Right lobe of liver (tissue), 6 donors: Measurements from ENCODE around the gene ZYG11A. TPM values are rescaled to one million over a fixed set of nuclear protein-coding genes. Genes with fewer than 3 reads are reported as not detected.

Experiments used
- ATAC-seq, 4 donors: fragments of 200-7000 bp; cut with Tn5 transposase; one replicate each; pipeline ENCODE4 v1.9.1; 2020; ENCODE audit warnings: mild to moderate bottlenecking in 4 of 4, moderate library complexity in 4 of 4
- DNase-seq, 3 donors: peaks; one replicate each; pipeline ENCODE4 v3.0.0-alpha.2; 2020
- H3K27ac ChIP-seq, 3 donors: fragments of 200-600 bp; one replicate each; pipeline ENCODE4 v1.8.0; 2022
- H3K27me3 ChIP-seq, 2 donors: fragments of 200-600 bp; one replicate each; pipeline ENCODE4 v1.8.0; 2022
- H3K36me3 ChIP-seq, 4 donors: fragments of 200-600 bp; sonication (generic) in 1 of 4; one replicate each; pipeline versions ENCODE4 v1.5.1 to v1.8.0; 2017 to 2022; ENCODE audit warnings: control low read depth in 1 of 4
- H3K4me1 ChIP-seq, 4 donors: fragments of 200-600 bp; sonication (generic) in 1 of 4; one replicate each; pipeline versions ENCODE4 v1.5.1 to v1.8.0; 2017 to 2022; ENCODE audit warnings: control low read depth in 1 of 4
- H3K4me3 ChIP-seq, 3 donors: fragments of 200-600 bp; one replicate each; pipeline ENCODE4 v1.8.0; 2022
- H3K9me3 ChIP-seq, 4 donors: fragments of 200-600 bp; sonication (generic) in 1 of 4; one replicate each; pipeline versions ENCODE4 v1.5.1 to v1.8.0; 2017 to 2022; ENCODE audit warnings: control low read depth in 1 of 4
- CTCF ChIP-seq, 4 donors: fragments of 200-600 bp in 3 of 4; fragments of 450-650 bp in 1 of 4; IDR thresholded peaks; one replicate each; pipeline versions ENCODE4 v1.5.1 to v1.8.0; 2016 to 2022; ENCODE audit warnings: antibody characterized with exemption in 4 of 4, mild to moderate bottlenecking in 2 of 4
- POLR2A ChIP-seq: fragments of 450-650 bp; IDR thresholded peaks from one replicate; pipeline ENCODE4 v1.6.1; 2017; ENCODE audit warnings: antibody characterized with exemption, mild to moderate bottlenecking
- WGBS: methylation state at CpG from one replicate; pipeline ENCODE4 v1.1.6; 2018; ENCODE audit warnings: low coverage, low lambda C conversion rate; ENCODE audit not compliant: insufficient coverage; ENCODE audit errors: missing lambda C conversion rate; 5-methylcytosine and 5-hydroxymethylcytosine counted together
- intact Hi-C, 2 donors: fragments of 100-400 bp; cut with DNase I; formaldehyde crosslinking; loops; one replicate each; pipeline versions ENCODE4 v1.11.2 to v1.14.1; 2022
- microRNA counts: library from miRNA; unstranded; fragments of <30 nt; microRNA quantifications from one replicate; lab custom pipeline; 2016
- microRNA-seq, 2 donors: library from miRNA; unstranded; fragments of <30 nt; microRNA quantifications; one replicate each; pipeline ENCODE4, GENCODE V29; 2019 to 2020
- small RNA-seq, 2 experiments: library from RNA; depleted of rRNA; stranded (forward); fragments of <200 nt; gene quantifications; one replicate each; pipeline ENCODE3, GENCODE V24; 2016
- total RNA-seq, 6 experiments: library from RNA; depleted of rRNA in 2 of 6; stranded (reverse); fragments of >200 nt in 2 of 6; fragmentation: NEBNext Ultra II Directional in 3 of 6; extraction: Animal tissue kit (Norgen Biotek cat#: 25700) in 3 of 6; gene quantifications; one replicate each; pipeline versions ENCODE4 v1.1.0 to v1.2.4, GENCODE V29; 2016 to 2023
- donor health status: DM: no; HTN: yes; CAD: no.
- donor health status: DM: no; HTN: no; CAD: no.
- donor health status: DM: no; HTN: no; CAD: no.
- donor health status: DM: no; HTN: yes; CAD: no.
- donor health status: DM: no; HTN: yes; CAD: no.

ZYG11A gene
- total RNA-seq, 6 experiments from 2014 or later, result 0.22 to 1.5 (median 1.0) TPM

- ATAC-seq (no peak), DNase-seq (no peak)
- intact Hi-C loops, result no loop called here
- Histone ChIP-seq H3K36me3 (peaks cover 0 to 60% (median 23%) of the 10 kb centered on the region in 4 donors), H3K27ac (no peak overlapping the region), H3K9me3 (no peaks in the 10 kb centered on the region), H3K4me3 (no peak overlapping the region), H3K27me3 (no peaks in the 10 kb centered on the region), H3K4me1 (no peaks in the 10 kb centered on the region)
- 65% methylated on average over 7 of the region's 10 CpGs for WGBS
- TF ChIP-seq POLR2A (no peak), CTCF (IDR thresholded peaks at IDR 0.05) (no peak)
Measured at GRCh38 chr1:52944566-52944965, 102.0 kb downstream of the ZYG11A start.

MicroRNAs encoded within 50 kb of the gene (microRNA counts, 767-probe panel; counts per million panel counts)
- microRNA hsa-miR-1273f (lab: Ali Mortazavi, UCI) (237 counts per million), microRNA hsa-miR-1273g-5p (lab: Ali Mortazavi, UCI) (237 counts per million)

Small RNAs within 50 kb of the gene (microRNA-seq; reads per million reads assigned to microRNA genes)
- gene MIR1273F (0 reads per million in 2 donors), gene MIR1273G (0 reads per million in 2 donors), gene MIR5095 (0 reads per million in 2 donors)

Small RNAs within 50 kb of the gene (small RNA-seq; reads per million reads assigned to genes)
- gene AC099677.1, result 0 reads per million in 2 experiments
- gene AC099677.2, result 0 reads per million in 2 experiments
- 0 reads per million in 2 experiments for gene MIR1273F
- gene MIR1273G, result 0 reads per million in 2 experiments
- gene MIR5095, result 0 reads per million in 2 experiments
- 0 reads per million in 2 experiments for gene RNU6-969P

Other genes starting within 250 kb of the ZYG11A start
- 1 to 10 TPM; 1.6 to 4.3 (median 2.7) TPM for gene GPX7, start 240.4 kb upstream of the ZYG11A start, total RNA-seq
- not detected for gene SHISAL2A, start 209.6 kb upstream of the ZYG11A start, total RNA-seq
- gene COA7, start 144.4 kb upstream of the ZYG11A start, total RNA-seq, result 10 to 100 TPM; 13.6 to 17.8 (median 15.8) TPM
- 10 to 100 TPM; 17.7 to 39.2 (median 30.9) TPM for gene ZYG11B, start 116.3 kb upstream of the ZYG11A start, total RNA-seq
- gene ECHDC2, start 79.0 kb downstream of the ZYG11A start, total RNA-seq, result 100 to 1,000 TPM; 167 to 856 (median 390) TPM
- 100 to 1,000 TPM; 207 to 885 (median 634) TPM for gene SCP2, start 84.5 kb downstream of the ZYG11A start, total RNA-seq
- gene PODN, start 219.5 kb downstream of the ZYG11A start, total RNA-seq, result 1 to 10 TPM; 2.8 to 9.8 (median 5.1) TPM